HepG2 (cell line): ENCODE results near the gene YIPF3. TPM values are rescaled to one million over a fixed set of nuclear protein-coding genes. Genes with fewer than 3 reads are reported as not detected.

Experiments used
- ATAC-seq: fragments of 200-7000 bp; cut with Tn5 transposase; 3 replicates; pipeline ENCODE4 v1.9.1; 2020; ENCODE audit warnings: mild to moderate bottlenecking, moderate library complexity
- BruUV-seq: library from RNA; stranded (reverse); fragments of 400-500 nt; replicated peaks from 2 replicates; lab custom pipeline; 2021; lab: Mats Ljungman, UMichigan
- CTCF ChIA-PET: fragments of 300-600 bp; formaldehyde crosslinking; extraction: SDS; loops from one replicate; lab custom pipeline; 2021; ENCODE audit warnings: low total read pairs, inconsistent platforms, low intra/inter-chr PET ratio; lab: Yijun Ruan, JAX
- POLR2A ChIA-PET: fragments of 350-600 bp; sonication (Branson Sonifier 250); formaldehyde crosslinking; loops from one replicate; lab custom pipeline; 2020; ENCODE audit warnings: antibody characterized with exemption, inconsistent platforms; lab: Yijun Ruan, JAX
- DNase-seq: peaks from one replicate; pipeline ENCODE4 v3.0.0-alpha.2; 2015; ENCODE audit warnings: low spot score
- FAIRE-seq: peaks from 3 replicates; lab custom pipeline; 2011; peaks lifted over from hg19 to GRCh38; lab: Jason Lieb, UNC
- H2AFZ ChIP-seq: one replicate; pipeline ENCODE4 v1.6.1; 2011; ENCODE audit warnings: low read length, inconsistent platforms
- H3K27ac ChIP-seq: fragments of 300-600 bp; 3 replicates; pipeline ENCODE4 v1.8.0; 2011; ENCODE audit warnings: mixed run types, mild to moderate bottlenecking, mixed read lengths, low read length, inconsistent platforms; ENCODE audit not compliant: insufficient read depth; ENCODE audit errors: extremely low read length
- H3K27me3 ChIP-seq, 2 experiments: fragments of 200-600 bp in 1 of 2; 2 replicates in 1 of 2; 3 replicates in 1 of 2; pipeline versions ENCODE4 v1.6.0 to v1.8.0; 2011; ENCODE audit warnings: low read length in 2 of 2, mild to moderate bottlenecking in 2 of 2, moderate library complexity in 2 of 2, inconsistent platforms in 1 of 2; ENCODE audit not compliant: insufficient read depth in 2 of 2, control insufficient read depth in 1 of 2
- H3K36me3 ChIP-seq, 2 experiments: fragments of 200-600 bp in 1 of 2; replicated peaks in 1 of 2; 2 replicates in 1 of 2; 3 replicates in 1 of 2; pipeline versions ENCODE4 v1.5.1 to v1.8.0; 2011; ENCODE audit warnings: low read length in 2 of 2, inconsistent platforms in 1 of 2; ENCODE audit not compliant: insufficient read depth in 2 of 2, control insufficient read depth in 1 of 2
- H3K4me1 ChIP-seq: 2 replicates; pipeline ENCODE4 v1.5.1; 2012; ENCODE audit warnings: low read length, inconsistent platforms; ENCODE audit not compliant: insufficient read depth
- H3K4me2 ChIP-seq: 2 replicates; pipeline ENCODE4 v1.6.0; 2011; ENCODE audit warnings: low read depth, low read length, inconsistent platforms
- H3K4me3 ChIP-seq, 3 experiments: fragments of 200-600 bp in 1 of 3; sonication (generic), shearing (Covaris generic) in 1 of 3; replicated peaks in 1 of 3; 2 replicates each; pipeline ENCODE4 v1.5.1; 2011 to 2016; ENCODE audit warnings: low read length in 3 of 3, inconsistent platforms in 2 of 3, low read depth in 2 of 3, mild to moderate bottlenecking in 2 of 3, control low read depth in 1 of 3, mixed read lengths in 1 of 3; ENCODE audit not compliant: insufficient read depth in 1 of 3
- H3K79me2 ChIP-seq: one replicate; pipeline ENCODE4 v1.6.1; 2011; ENCODE audit warnings: low read length, inconsistent platforms; ENCODE audit not compliant: insufficient read depth
- H3K9ac ChIP-seq: 2 replicates; pipeline ENCODE4 v1.6.0; 2011; ENCODE audit warnings: mild to moderate bottlenecking, low read depth, low read length, inconsistent platforms; ENCODE audit not compliant: insufficient read depth
- H3K9me3 ChIP-seq: 2 replicates; pipeline ENCODE4 v1.5.1; 2012; ENCODE audit warnings: mild to moderate bottlenecking, low read length
- H4K20me1 ChIP-seq: 2 replicates; pipeline ENCODE4 v1.6.0; 2011; ENCODE audit warnings: inconsistent platforms, mild to moderate bottlenecking, low read length, moderate library complexity; ENCODE audit not compliant: insufficient read depth
- ARNTL ChIP-seq: sonication (generic); formaldehyde crosslinking; IDR thresholded peaks from 2 replicates; pipeline ENCODE4 v1.4.0; 2020; ENCODE audit warnings: mild to moderate bottlenecking, missing genetic modification reagents
- FOXP1 ChIP-seq, 2 experiments: fragments of 450-650 bp in 1 of 2; IDR thresholded peaks; 2 replicates each; pipeline ENCODE4 v1.6.1; 2017 to 2018; ENCODE audit warnings: antibody characterized with exemption in 1 of 2
- GATA4 ChIP-seq: sonication (generic); IDR thresholded peaks from 2 replicates; pipeline ENCODE4 v1.6.1; 2016; ENCODE audit warnings: antibody characterized with exemption, low read depth, borderline replicate concordance
- GZF1 ChIP-seq: sonication (generic); formaldehyde crosslinking; IDR thresholded peaks from 2 replicates; pipeline ENCODE4 v1.5.1; 2020; ENCODE audit warnings: mild to moderate bottlenecking, missing genetic modification reagents
- MAF1 ChIP-seq: sonication (generic); formaldehyde crosslinking; IDR thresholded peaks from 2 replicates; pipeline ENCODE4 v1.5.0; 2020; ENCODE audit warnings: missing genetic modification reagents, borderline replicate concordance
- MAZ ChIP-seq, 2 experiments: sonication (generic) in 1 of 2; formaldehyde crosslinking in 1 of 2; IDR thresholded peaks; 2 replicates each; pipeline versions ENCODE4 v1.5.0 to v1.6.1; 2012 to 2020; ENCODE audit warnings: low read depth in 2 of 2, mild to moderate bottlenecking in 2 of 2, borderline replicate concordance in 1 of 2, improper control_type of control experiment in 1 of 2, low read length in 1 of 2, missing genetic modification reagents in 1 of 2, moderate library complexity in 1 of 2
- MXD1 ChIP-seq: sonication (generic); formaldehyde crosslinking; IDR thresholded peaks from 2 replicates; pipeline ENCODE4 v1.4.0; 2020; ENCODE audit warnings: mild to moderate bottlenecking, missing genetic modification reagents
- MXI1 ChIP-seq: IDR thresholded peaks from 3 replicates; pipeline ENCODE4 v1.6.1; 2012; ENCODE audit warnings: low read depth, low read length, inconsistent platforms, borderline replicate concordance
- NR2F1 ChIP-seq, 2 experiments: fragments of 450-650 bp in 1 of 2; formaldehyde crosslinking in 1 of 2; IDR thresholded peaks; 2 replicates each; pipeline versions ENCODE4 v1.5.0 to v1.6.1; 2016 to 2020; ENCODE audit warnings: mild to moderate bottlenecking in 1 of 2, missing compliant biosample characterization in 1 of 2, missing genetic modification reagents in 1 of 2, moderate library complexity in 1 of 2
- RFXAP ChIP-seq: sonication (generic); formaldehyde crosslinking; IDR thresholded peaks from 2 replicates; pipeline ENCODE4 v1.4.0; 2020; ENCODE audit warnings: missing genetic modification reagents, borderline replicate concordance
- SRSF1 ChIP-seq: fragments of 200-400 bp; formaldehyde crosslinking; optimal IDR thresholded peaks from 2 replicates; pipeline ENCODE3; 2017; ENCODE audit warnings: mild to moderate bottlenecking, low read depth, low read length, moderate library complexity
- THRA ChIP-seq: sonication (generic); formaldehyde crosslinking; IDR thresholded peaks from 2 replicates; pipeline ENCODE4 v1.4.0; 2020; ENCODE audit warnings: missing genetic modification reagents, borderline replicate concordance
- ZNF501 ChIP-seq: sonication (generic); formaldehyde crosslinking; IDR thresholded peaks from 2 replicates; pipeline ENCODE4 v1.5.1; 2020; ENCODE audit warnings: mild to moderate bottlenecking, moderate library complexity, missing genetic modification reagents
- WGBS: methylation state at CpG from one replicate; pipeline ENCODE4 v1.1.6; 2017; ENCODE audit warnings: low lambda C conversion rate; 5-methylcytosine and 5-hydroxymethylcytosine counted together
- in situ Hi-C: cut with HindIII; loops from 2 replicates; pipeline ENCODE4 v1.10.0; 2017; ENCODE audit warnings: low pct_unique_long_range_greater_than_20kb; ENCODE audit not compliant: extremely low pct_ligation_motif_present
- intact Hi-C: fragments of 100-400 bp; cut with micrococcal nuclease; formaldehyde crosslinking; loops from one replicate; pipeline ENCODE4 v1.10.0; 2022; ENCODE audit not compliant: unreplicated experiment
- polyA plus RNA-seq, 8 experiments: library from polyadenylated mRNA; depleted of rRNA in 3 of 8; stranded (reverse) in 7 of 8; unstranded in 1 of 8; fragments of >200 nt; fragmentation: Illumina TruSeq in 4 of 8; extraction: Trizol in 4 of 8; gene quantifications; 2 replicates each; pipeline versions ENCODE4 v1.2.1 to v1.2.3, GENCODE V29; 2011 to 2016; ENCODE audit warnings: low read depth in 4 of 8, missing spikeins in 1 of 8, mixed read lengths in 1 of 8; ENCODE audit not compliant: insufficient read depth in 1 of 8
- total RNA-seq, 5 experiments: library from RNA; depleted of rRNA; stranded (reverse); fragments of >200 nt; fragmentation: Illumina TruSeq; extraction: Trizol; gene quantifications; 2 replicates each; pipeline ENCODE4 v1.2.3, GENCODE V29; 2016; ENCODE audit warnings: low read depth in 1 of 5
- TF ChIP-seq, protein P1 (sequence below): sonication (generic); formaldehyde crosslinking; IDR thresholded peaks from 2 replicates; pipeline ENCODE4 v1.4.0; 2020; ENCODE audit warnings: missing genetic modification reagents, borderline replicate concordance
- TF ChIP-seq, protein P2 (sequence below): sonication (generic); formaldehyde crosslinking; IDR thresholded peaks from 2 replicates; pipeline ENCODE4 v1.8.0; 2022; ENCODE audit warnings: mild to moderate bottlenecking, missing genetic modification reagents; ENCODE audit not compliant: insufficient replicate concordance

The YIPF3 gene
- total and polyA plus RNA-seq, 2 of the 13 experiments (the other 11 are each of a cell fraction or from before 2014, with no cell fraction given) = 107 to 206 TPM

DNA sequence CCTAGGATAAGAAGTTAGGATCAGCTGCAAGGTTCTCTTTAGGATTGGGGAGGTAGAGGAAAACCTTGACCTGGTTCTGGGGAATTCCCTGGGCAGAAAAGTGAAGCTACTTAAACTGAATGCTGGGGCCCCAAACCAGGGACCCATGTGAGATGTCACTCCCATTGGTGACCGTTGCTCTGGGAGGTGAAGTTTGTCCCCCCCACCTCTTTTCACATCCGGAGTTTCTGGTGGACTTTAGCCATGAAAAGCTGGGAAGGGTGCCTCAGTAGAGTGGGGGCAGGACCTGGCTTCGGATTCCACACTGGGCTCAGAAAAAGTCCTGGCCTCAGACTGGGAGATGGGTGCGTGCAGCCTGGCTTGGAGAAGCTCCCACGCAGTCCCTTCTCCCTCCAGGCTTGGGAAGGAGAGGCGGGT lies 26.2 kb downstream of the YIPF3 start:
- H3K4me2 ChIP-seq = no peak overlapping the region
- CTCF ChIA-PET = no interaction called here
- peak overlapping the region in 1 of 3 experiments; percentile 16; a peak in 3 of 6 replicates for H3K4me3 ChIP-seq
- POLR2A ChIA-PET = interaction anchor here (0.8 to 6.4 kb wide), 19 partner anchors 9 to 309 kb away, joined by 3 to 141 read pairs (median 5); partner anchors contain the start of genes ABCC10, CUL9, DLK2 and GTPBP2
- no peaks in the 10 kb centered on the region for H4K20me1 ChIP-seq
- intact Hi-C loops (loop anchor here (2.0 to 10.0 kb wide), 3 partner anchors 14 to 228 kb away; partner anchors contain the start of gene TJAP1), in situ Hi-C loops (loop anchor here (5.0 kb wide), 1 partner anchor 33 kb away; the partner anchor contains the start of gene DLK2)
- ATAC-seq (no peak), FAIRE-seq (peak; percentile 86), DNase-seq (peak; percentile 87)
- H3K9me3 ChIP-seq = no peaks in the 10 kb centered on the region
- BruUV-seq = no TSS peak
- no peak overlapping the region for H2AFZ ChIP-seq
- no peak overlapping the region for H3K27ac ChIP-seq
- H3K27me3 ChIP-seq = no peaks in the 10 kb centered on the region
- peaks cover 51% of the 10 kb centered on the region for H3K79me2 ChIP-seq
- WGBS = 8% methylated on average over 6 of the region's 6 CpGs
- H3K9ac ChIP-seq = no peak overlapping the region; the same call in none of the 2 replicates
- no peaks in the 10 kb centered on the region for H3K4me1 ChIP-seq
- H3K36me3 ChIP-seq = peaks cover 0 to 4% of the 10 kb centered on the region in 2 experiments; a peak in 2 of 5 replicates
- TF ChIP-seq, protein P1, sequence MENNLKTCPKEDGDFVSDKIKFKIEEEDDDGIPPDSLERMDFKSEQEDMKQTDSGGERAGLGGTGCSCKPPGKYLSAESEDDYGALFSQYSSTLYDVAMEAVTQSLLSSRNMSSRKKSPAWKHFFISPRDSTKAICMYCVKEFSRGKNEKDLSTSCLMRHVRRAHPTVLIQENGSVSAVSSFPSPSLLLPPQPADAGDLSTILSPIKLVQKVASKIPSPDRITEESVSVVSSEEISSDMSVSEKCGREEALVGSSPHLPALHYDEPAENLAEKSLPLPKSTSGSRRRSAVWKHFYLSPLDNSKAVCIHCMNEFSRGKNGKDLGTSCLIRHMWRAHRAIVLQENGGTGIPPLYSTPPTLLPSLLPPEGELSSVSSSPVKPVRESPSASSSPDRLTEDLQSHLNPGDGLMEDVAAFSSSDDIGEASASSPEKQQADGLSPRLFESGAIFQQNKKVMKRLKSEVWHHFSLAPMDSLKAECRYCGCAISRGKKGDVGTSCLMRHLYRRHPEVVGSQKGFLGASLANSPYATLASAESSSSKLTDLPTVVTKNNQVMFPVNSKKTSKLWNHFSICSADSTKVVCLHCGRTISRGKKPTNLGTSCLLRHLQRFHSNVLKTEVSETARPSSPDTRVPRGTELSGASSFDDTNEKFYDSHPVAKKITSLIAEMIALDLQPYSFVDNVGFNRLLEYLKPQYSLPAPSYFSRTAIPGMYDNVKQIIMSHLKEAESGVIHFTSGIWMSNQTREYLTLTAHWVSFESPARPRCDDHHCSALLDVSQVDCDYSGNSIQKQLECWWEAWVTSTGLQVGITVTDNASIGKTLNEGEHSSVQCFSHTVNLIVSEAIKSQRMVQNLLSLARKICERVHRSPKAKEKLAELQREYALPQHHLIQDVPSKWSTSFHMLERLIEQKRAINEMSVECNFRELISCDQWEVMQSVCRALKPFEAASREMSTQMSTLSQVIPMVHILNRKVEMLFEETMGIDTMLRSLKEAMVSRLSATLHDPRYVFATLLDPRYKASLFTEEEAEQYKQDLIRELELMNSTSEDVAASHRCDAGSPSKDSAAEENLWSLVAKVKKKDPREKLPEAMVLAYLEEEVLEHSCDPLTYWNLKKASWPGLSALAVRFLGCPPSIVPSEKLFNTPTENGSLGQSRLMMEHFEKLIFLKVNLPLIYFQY (CRISPR knock-in tag) = peak; percentile 76; the same call in 1 of the 2 replicates
- TF ChIP-seq MXD1 (CRISPR knock-in tag) (no peak), FOXP1 (IDR thresholded peaks at IDR 0.05) (no peak), FOXP1 (CRISPR knock-in tag; IDR thresholded peaks at IDR 0.05) (peak; percentile 59; the same call in 1 of the 2 replicates), GATA4 (0 out of 2 replicates have a peak, but pooled peaks have one; percentile 57), RFXAP (CRISPR knock-in tag) (peak; percentile 94; the same call in 1 of the 2 replicates), MAZ (IDR thresholded peaks at IDR 0.05; ENCODE audit: borderline replicate concordance, low read depth, low read length) (peak; percentile 78; the same call in 1 of the 2 replicates), MAZ (CRISPR knock-in tag; IDR thresholded peaks at IDR 0.05; ENCODE audit: low read depth) (no peak), SRSF1 (peak; percentile 87), ZNF501 (CRISPR knock-in tag) (0 out of 2 replicates have a peak, but pooled peaks have one; percentile 99), MAF1 (CRISPR knock-in tag) (peak; percentile 69; the same call in 1 of the 2 replicates), GZF1 (CRISPR knock-in tag) (no peak), THRA (peak; percentile 63), ARNTL (no peak), NR2F1 (CRISPR knock-in tag; IDR thresholded peaks at IDR 0.05) (peak in 1 of 2 experiments; percentile 45; a peak in 2 of 4 replicates), MXI1 (no peak)
- TF ChIP-seq, protein P2, sequence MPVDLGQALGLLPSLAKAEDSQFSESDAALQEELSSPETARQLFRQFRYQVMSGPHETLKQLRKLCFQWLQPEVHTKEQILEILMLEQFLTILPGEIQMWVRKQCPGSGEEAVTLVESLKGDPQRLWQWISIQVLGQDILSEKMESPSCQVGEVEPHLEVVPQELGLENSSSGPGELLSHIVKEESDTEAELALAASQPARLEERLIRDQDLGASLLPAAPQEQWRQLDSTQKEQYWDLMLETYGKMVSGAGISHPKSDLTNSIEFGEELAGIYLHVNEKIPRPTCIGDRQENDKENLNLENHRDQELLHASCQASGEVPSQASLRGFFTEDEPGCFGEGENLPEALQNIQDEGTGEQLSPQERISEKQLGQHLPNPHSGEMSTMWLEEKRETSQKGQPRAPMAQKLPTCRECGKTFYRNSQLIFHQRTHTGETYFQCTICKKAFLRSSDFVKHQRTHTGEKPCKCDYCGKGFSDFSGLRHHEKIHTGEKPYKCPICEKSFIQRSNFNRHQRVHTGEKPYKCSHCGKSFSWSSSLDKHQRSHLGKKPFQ = peak; percentile 14
